Activated CD4-positive, alpha-beta T cell treated with anti-CD3 and anti-CD28 coated beads, Interleukin-2, amount 50 U/mL, for 16 hours (primary cell): ENCODE data around the gene LILRA1.
"Not testable (repeated sequence)": the region's sequence is repeated elsewhere in the genome, so short reads cannot be mapped to it uniquely, and the experiment has no call there.

Source experiments
- DNase-seq: peaks from one replicate; pipeline ENCODE4 v3.0.0-alpha.2; 2020

LILRA1 gene

GRCh38 chr19:54627912-54628311 lies 34.5 kb downstream of the LILRA1 start:
- DNase-seq = not testable (repeated sequence)

- not testable (repeated sequence) for DNase-seq
These were observed 36.8 kb downstream of the LILRA1 start, which contains the start of gene LILRB1 for GRCh38 chr19:54630262-54630661. Gene LILRB1, plus strand, starts transcription at chr19:54630484. Its CDS starts 590 bp downstream, at chr19:54631074.

- no peak for DNase-seq
These were observed 37.4 kb downstream of the LILRA1 start for GRCh38 chr19:54630782-54631181.

GRCh38 chr19:54631489-54632337 lies 38.3 kb downstream of the LILRA1 start:
- DNase-seq = not testable (repeated sequence)

GRCh38 chr19:54632517-54632916 lies 39.1 kb downstream of the LILRA1 start:
- not testable (repeated sequence) for DNase-seq

GRCh38 chr19:54633401-54633800 lies 40.0 kb downstream of the LILRA1 start:
- no peak for DNase-seq

GRCh38 chr19:54636081-54636480 lies 42.6 kb downstream of the LILRA1 start:
- DNase-seq = not testable (repeated sequence)

- DNase-seq = no peak
These were observed 45.3 kb downstream of the LILRA1 start for GRCh38 chr19:54638683-54639082.

GRCh38 chr19:54642953-54643352 lies 49.5 kb downstream of the LILRA1 start:
- DNase-seq = not testable (repeated sequence)

- not testable (repeated sequence) for DNase-seq
These were observed 50.2 kb downstream of the LILRA1 start for GRCh38 chr19:54643583-54643982.

- DNase-seq = no peak
These were observed 50.6 kb downstream of the LILRA1 start for GRCh38 chr19:54644056-54644455.

- DNase-seq = no peak
These were observed 53.0 kb downstream of the LILRA1 start for GRCh38 chr19:54646331-54646841.

GRCh38 chr19:54648129-54648528 lies 54.7 kb downstream of the LILRA1 start:
- DNase-seq = no peak

- no peak for DNase-seq
These were observed 56.8 kb downstream of the LILRA1 start for GRCh38 chr19:54650108-54650655.
